CD1c-positive myeloid dendritic cell (primary cell): Measurements from ENCODE around the gene RNF207.
A peak's percentile ranks its signal among the peaks of the same experiment; 100 is the strongest.
"Not testable (repeated sequence)": the region's sequence is repeated elsewhere in the genome, so short reads cannot be mapped to it uniquely, and the experiment has no call there.

ENCODE experiments used
- DNase-seq: peaks from one replicate; pipeline ENCODE4 v3.0.0-alpha.2; 2016; ENCODE audit errors: extremely low spot score

Gene RNF207

DNA sequence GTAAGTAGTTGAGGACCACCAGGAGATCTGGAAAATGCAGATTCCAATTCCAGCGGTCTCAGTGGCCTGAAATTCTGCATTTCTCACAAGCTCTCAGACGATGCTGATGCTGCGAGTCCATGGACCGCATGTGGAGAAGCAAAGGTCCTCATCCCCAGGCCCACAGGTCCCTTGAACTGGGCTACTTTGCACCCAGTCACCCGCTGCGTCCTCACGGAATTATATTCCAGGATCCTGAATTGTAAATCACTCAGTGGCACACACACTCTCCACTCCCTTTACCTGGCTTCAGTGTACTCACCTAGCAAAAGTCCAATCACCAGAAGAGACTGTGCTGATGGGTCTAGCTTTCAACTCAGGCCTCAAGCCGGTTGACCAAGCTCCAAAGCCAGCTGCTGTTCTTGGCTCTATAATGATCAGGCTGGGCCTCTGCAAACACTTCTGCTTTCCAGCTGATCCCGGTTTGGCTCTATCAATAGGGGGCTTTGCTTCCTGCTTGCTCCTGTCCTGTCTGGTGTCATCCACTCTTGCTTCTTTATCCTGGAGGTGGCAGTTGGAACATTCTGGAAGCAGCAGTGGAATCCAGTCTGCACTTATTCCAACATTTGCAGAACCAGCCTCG is 5.6 kb upstream of the RNF207 start:
- no peak for DNase-seq

DNA sequence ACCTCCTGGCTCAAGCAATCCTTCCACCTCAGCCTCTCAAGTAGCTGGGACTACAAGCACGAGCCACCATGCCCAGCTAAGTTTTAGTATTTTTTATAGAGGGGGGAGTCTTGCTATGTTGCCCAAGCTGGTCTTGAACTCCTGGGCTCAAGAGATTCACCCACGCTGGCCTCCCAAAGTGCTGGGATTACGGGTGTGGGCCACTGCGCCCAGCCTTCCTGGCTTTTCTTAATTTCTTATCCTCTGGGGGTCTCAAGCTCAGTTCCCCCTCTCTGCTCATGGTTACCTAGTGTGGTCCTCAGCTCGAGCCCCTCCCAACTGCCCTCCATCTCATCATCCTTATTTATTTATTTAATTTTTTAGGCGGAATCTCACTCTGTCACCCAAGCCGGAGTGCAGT is 3.7 kb upstream of the RNF207 start:
- no peak for DNase-seq

DNA sequence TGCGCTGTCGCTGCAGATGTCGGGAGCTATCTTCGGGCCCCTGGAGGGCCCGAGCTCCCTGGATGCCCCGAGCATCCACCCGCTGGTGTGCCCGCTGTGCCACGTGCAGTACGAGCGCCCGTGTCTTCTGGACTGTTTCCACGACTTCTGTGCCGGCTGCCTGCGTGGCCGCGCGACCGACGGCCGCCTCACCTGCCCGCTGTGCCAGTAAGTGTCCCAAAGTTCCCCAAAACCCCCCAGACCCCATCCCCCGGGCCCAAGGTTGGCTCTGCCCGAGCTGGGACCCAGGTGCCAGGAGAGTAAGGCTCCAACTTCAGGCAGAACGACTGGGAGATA is 569 bp downstream of the RNF207 start:
- no peak for DNase-seq

GRCh38 chr1:6207075-6207885 is 1.4 kb downstream of the RNF207 start:
- DNase-seq: no peak

GRCh38 chr1:6207921-6208320 is 2.0 kb downstream of the RNF207 start:
- DNase-seq: no peak

- DNase-seq: peak; percentile 70
Measured at GRCh38 chr1:6208723-6209660, 3.1 kb downstream of the RNF207 start.

GRCh38 chr1:6209661-6210580 is 4.0 kb downstream of the RNF207 start:
- DNase-seq: no peak

- no peak for DNase-seq
Measured at GRCh38 chr1:6210591-6211355, 4.9 kb downstream of the RNF207 start.

GRCh38 chr1:6211731-6212130 is 5.8 kb downstream of the RNF207 start:
- no peak for DNase-seq

- peak; percentile 46 for DNase-seq
Measured at GRCh38 chr1:6212193-6212959, 6.5 kb downstream of the RNF207 start.

GRCh38 chr1:6218375-6219164 is 12.7 kb downstream of the RNF207 start:
- DNase-seq: no peak

- not testable (repeated sequence) for DNase-seq
Measured at GRCh38 chr1:6219641-6220040, 13.7 kb downstream of the RNF207 start.

DNA sequence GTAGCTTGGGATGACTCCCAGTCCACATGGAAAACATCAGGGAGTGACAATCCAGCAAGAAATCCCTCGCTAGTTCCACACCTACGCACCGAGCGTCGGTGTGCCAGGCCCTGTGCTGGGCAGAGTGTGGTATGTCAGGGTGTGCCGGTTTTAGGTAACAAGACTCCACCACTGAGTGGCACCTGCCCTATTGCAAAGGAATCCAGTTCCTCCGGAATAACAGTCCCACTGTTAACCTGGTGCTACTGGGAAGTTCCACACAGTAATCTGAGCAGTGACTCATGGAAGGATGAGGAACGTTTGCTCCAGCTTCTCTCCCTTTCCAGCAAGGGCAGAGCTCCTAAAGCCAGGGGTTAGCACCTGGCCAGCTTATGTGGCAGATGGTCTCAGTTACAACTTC is 14.3 kb downstream of the RNF207 start:
- DNase-seq: no peak

DNA sequence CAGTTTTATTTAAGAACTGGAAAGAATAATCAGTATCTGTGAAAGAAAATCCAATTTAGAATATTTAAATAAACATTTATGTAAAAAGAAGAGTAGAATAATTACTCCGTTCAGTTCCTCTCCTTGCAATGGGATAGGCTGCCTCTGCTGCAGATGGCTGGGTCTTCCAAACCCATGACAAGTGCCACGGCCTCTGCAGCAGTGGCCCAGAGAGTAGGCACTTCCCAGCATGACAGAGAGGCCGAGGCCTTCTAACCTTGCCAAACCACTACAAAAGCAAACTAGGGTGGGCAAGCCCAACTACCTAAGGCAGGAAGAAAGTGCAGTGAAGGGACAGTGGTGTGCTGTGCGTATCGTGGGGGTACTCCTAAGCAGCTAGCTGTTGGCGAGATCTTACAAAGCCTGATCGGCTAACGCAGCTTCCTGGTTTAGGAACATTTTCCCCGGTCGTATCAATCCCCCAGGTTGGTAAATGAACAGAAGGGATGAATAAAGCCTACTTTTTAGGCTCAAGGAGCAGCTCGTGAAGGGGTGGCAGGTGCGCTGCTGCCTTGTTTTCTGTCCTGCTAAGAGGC is 15.4 kb downstream of the RNF207 start:
- no peak for DNase-seq

DNA sequence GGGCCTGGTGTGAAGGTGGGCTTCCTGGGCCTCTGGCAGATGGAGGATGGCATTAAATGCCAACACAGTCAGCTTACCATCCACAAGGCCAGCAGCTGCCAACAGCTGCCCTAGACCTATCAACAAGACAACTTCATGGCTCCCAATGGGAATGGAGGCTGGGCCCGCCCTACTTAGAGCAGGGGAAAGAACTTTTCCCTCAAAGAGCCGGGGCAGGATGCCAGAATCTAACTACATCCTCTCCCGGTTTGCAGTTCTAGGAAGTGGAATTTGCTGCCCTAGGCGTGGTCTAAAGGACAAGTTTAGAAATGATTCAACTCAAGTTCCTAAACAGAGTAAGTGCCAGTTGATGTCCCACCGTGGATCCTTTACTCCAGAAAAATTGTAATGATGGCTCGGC is 16.7 kb downstream of the RNF207 start:
- DNase-seq: no peak

DNA sequence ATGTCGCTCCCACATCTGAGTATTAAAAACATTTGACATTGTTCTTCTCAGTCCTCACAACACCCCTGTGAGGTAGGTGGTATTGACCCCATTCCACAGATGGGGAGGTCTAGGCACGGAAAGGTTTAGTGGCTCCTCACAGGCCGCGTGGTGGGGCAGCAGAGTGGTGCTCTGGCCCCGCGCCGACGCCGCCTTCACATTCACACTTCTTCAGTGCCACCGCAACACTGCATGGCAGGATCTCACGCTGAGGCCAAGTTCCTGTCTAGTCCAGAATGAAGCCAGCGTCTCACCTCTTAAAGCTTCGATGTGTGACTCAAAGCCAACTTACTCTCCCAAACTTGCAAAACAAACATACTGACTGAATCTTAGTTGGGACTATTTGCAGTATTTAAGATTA is 17.7 kb downstream of the RNF207 start:
- DNase-seq: no peak

GRCh38 chr1:6224718-6225117 is 18.8 kb downstream of the RNF207 start:
- DNase-seq: no peak

GRCh38 chr1:6225651-6226050 is 19.7 kb downstream of the RNF207 start:
- no peak for DNase-seq

- no peak for DNase-seq
Measured at GRCh38 chr1:6233376-6233775, 27.5 kb downstream of the RNF207 start.
